ENCODE data around the gene RPS23. TPM values are rescaled to one million over a fixed set of nuclear protein-coding genes. Genes with fewer than 3 reads are reported as not detected.
"Not testable (repeated sequence)": the region's sequence is repeated elsewhere in the genome, so short reads cannot be mapped to it uniquely, and the experiment has no call there.

The RPS23 gene
- total RNA-seq, 4 donors from 2014 or later, result 1,596 to 2,915 (median 2,211) TPM

DNA sequence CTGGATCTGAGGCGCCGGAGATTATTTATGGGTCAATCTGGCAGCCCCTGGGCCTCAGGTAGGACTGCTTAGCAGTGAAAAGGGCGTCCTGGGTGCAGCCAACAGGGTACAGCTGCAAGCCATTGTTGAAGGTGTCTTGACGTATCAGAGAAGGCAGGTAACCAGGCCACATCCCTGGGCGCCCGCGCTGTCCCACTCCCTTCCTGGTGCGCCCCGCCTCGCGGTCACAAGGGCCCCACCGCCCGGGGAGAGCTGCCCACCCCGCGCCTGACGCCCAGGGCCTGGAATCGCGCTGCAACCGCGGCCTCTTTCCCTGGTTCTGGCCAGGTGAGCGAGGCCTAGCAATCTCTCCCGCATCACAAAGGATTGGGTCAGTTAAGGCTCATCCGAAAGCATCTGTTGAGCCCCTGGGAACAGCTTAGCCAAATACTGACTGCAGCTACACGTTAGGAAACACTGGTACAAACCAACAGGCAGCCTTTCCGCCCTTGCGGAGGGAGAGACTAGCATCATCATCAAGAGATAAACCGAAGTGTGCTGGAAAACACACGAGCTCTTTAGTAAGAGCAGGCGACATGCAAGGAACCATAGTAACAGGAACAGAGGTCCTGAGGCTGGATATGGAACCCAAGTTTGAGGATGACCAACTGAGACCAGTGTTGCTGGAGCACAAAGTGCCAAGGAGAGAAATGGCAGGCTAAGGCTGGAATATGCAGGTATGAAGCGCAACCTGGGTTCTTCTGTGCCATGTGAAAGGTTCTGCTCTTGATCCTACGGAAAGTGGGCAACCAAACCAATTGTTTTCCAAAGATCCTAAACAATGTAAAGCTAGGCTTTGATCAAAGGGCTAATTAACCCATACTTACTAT lies 3.6 kb downstream of the RPS23 start:
- H3K27me3 ChIP-seq, result no peaks in the 10 kb centered on the region
- H3K4me1 ChIP-seq, result peaks cover 17 to 18% of the 10 kb centered on the region in 2 donors
- DNase-seq, result no peak
- 85 to 97% methylated on average over 14 to 29 of the region's 31 CpGs for WGBS, 2 donors
- TF ChIP-seq, protein P1, sequence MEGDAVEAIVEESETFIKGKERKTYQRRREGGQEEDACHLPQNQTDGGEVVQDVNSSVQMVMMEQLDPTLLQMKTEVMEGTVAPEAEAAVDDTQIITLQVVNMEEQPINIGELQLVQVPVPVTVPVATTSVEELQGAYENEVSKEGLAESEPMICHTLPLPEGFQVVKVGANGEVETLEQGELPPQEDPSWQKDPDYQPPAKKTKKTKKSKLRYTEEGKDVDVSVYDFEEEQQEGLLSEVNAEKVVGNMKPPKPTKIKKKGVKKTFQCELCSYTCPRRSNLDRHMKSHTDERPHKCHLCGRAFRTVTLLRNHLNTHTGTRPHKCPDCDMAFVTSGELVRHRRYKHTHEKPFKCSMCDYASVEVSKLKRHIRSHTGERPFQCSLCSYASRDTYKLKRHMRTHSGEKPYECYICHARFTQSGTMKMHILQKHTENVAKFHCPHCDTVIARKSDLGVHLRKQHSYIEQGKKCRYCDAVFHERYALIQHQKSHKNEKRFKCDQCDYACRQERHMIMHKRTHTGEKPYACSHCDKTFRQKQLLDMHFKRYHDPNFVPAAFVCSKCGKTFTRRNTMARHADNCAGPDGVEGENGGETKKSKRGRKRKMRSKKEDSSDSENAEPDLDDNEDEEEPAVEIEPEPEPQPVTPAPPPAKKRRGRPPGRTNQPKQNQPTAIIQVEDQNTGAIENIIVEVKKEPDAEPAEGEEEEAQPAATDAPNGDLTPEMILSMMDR (IDR thresholded peaks at IDR 0.05), result no peak
- no peak for TF ChIP-seq POLR2A (IDR thresholded peaks at IDR 0.05)
- H3K36me3 ChIP-seq, result peaks cover 26 to 34% of the 10 kb centered on the region in 2 donors
- H3K4me3 ChIP-seq (replicated peaks in 1 of 3), result no peak overlapping the region
- no peak overlapping the region for H3K27ac ChIP-seq
- H3K9me3 ChIP-seq, result no peaks in the 10 kb centered on the region
- intact Hi-C loops (cut with DNase I), result no loop called here

DNA sequence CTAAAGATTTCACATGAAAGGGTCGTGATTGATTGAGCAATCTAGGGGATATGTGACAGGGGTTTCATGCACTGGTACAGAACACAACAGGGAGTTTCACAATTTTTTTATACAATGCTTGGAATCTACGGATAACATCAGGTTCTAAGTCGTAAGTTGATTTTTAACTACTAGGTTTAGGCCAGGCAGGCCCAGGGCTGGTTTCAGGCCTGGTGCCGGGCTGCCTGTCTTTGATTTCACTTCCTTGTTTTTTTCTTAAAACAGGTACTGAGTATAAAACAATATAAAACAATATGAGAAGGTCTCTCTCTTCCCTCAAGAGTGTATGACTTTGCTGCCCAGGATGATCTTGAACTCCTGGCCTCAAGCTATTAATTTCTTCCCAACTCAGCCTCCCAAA lies 4.7 kb downstream of the RPS23 start:
- H3K27me3 ChIP-seq; H3K9me3 ChIP-seq; H3K4me1 ChIP-seq; H3K4me3 ChIP-seq (replicated peaks in 1 of 3); DNase-seq; H3K27ac ChIP-seq; intact Hi-C loops (cut with DNase I): not testable (repeated sequence)
- H3K36me3 ChIP-seq, result peaks cover 26 to 34% of the 10 kb centered on the region in 2 donors
- WGBS, 2 donors, result 85 to 91% methylated on average over 4 of the region's 4 CpGs

DNA sequence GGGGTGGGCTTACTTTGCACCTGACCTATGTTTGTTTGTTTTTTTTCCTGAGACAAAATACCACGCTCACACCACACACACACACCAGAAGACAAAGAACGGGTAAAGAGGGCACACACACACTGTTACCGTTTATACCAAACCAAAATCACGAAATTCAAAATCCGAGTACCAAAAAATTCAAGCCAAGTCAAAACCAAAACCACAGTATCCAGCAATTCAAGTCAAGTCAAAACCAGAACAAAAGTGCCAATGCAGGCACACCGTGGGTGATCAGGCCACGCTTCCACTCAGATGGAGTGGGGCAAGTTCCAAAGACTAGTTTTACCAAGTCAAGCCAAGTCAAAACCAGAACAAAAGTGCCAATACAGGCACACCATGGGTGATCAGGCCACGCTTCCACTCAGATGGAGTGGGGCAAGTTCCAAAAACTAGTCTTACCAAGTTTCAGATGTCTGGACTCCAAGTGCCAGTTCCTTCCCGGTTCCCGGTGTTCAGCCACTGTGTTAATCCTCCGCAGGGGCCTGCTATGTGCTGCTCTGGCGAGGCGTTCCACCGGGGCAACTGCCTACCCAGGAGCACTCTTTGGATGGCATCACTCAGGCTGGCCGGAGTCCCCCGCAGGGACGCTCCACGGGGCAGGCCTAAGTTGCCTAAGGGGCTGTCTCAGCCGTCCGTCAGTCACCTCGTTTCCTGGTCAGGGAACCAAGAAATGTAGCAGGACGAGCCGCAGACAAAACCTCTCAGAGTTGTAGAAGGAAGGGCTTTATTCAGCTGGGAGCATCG lies 5.4 kb downstream of the RPS23 start:
- WGBS, 2 donors, result 88 to 92% methylated on average over 16 to 24 of the region's 24 CpGs
- intact Hi-C loops (cut with DNase I); H3K4me3 ChIP-seq (replicated peaks in 1 of 3); H3K27me3 ChIP-seq; H3K27ac ChIP-seq; H3K4me1 ChIP-seq; H3K9me3 ChIP-seq; DNase-seq: not testable (repeated sequence)
- peaks cover 26 to 34% of the 10 kb centered on the region in 2 donors for H3K36me3 ChIP-seq

DNA sequence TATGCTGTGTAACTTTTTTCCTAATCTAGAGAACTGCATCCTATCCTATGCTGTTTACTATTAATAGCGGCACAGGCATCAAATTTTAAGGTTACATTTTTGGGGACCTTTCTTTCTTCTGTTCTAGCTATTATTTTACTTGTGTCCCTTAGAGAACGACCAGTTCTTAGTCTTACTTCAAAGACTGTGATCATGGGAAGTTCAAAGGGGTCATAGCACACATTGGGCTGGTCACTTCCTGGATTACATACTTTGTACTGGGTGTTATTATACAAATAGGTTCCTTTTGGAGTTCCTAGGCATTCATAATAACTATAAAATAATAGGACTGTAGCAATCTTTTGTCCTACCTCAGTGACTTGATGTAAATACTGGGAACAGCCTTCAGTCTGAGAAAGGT lies 8.8 kb downstream of the RPS23 start:
- H3K4me1 ChIP-seq; H3K27me3 ChIP-seq; H3K27ac ChIP-seq; intact Hi-C loops (cut with DNase I); H3K4me3 ChIP-seq (replicated peaks in 1 of 3); DNase-seq; H3K9me3 ChIP-seq: not testable (repeated sequence)
- peaks cover 3 to 13% of the 10 kb centered on the region in 2 donors for H3K36me3 ChIP-seq
- 83 to 89% methylated on average over 2 of the region's 2 CpGs for WGBS, 2 donors

DNA sequence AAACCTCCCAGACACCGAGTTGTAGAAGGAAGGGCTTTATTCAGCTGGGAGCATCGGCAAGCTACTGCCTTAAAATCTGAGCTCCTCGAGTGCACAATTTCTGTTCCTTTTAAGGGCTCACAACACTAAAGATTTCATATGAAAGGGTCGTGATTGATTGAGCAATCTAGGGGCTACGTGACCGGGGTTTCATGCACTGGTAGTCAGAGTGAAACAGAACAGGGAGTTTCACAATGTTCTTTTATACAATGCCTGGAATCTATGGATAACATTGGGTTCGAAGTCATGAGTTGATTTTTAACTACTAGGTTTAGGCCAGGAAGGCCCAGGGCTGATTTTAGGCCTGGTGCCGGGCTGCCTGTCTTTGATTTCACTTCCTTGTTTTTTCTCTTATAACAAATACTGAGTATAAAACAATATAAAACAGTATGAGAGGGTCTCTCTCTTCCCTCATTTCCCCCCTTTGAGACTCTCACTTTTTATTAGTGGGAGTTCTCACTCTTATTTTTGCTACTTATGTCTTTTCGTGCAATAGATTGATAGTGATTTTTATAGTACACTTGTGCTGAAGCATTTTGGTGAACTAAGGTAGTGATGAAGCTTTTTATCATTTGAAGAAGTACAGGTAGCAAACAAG lies 10.7 kb downstream of the RPS23 start:
- H3K27me3 ChIP-seq; intact Hi-C loops (cut with DNase I); H3K27ac ChIP-seq; H3K4me1 ChIP-seq; H3K36me3 ChIP-seq; H3K4me3 ChIP-seq (replicated peaks in 1 of 3); H3K9me3 ChIP-seq; DNase-seq: not testable (repeated sequence)
- 95 to 96% methylated on average over 9 of the region's 9 CpGs for WGBS, 2 donors

DNA sequence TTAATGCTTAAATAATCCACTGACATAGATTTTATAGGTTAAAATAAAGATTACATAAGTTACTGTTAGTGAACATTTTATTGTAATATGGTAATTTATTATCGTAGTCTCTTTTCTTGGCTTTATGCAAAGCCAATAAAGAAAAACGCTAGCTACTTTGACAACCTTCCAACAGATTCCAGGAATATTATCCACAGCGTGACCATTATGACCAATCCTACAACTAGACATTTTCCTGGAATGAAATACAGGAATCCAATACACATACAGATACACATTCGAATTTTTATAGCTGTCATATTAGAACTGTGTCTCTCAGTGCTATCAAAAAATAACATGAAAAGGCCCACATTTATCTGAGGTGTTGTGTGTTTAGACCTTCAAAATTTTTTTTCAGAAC lies 13.1 kb downstream of the RPS23 start:
- Histone ChIP-seq H3K9me3 (no peaks in the 10 kb centered on the region), H3K27me3 (no peaks in the 10 kb centered on the region), H3K4me1 (no peaks in the 10 kb centered on the region), H3K36me3 (no peaks in the 10 kb centered on the region), H3K4me3 (replicated peaks in 1 of 3) (no peak overlapping the region), H3K27ac (no peak overlapping the region)
- 78% methylated on average over 4 of the region's 4 CpGs for WGBS, 2 donors
- TF ChIP-seq POLR2A (IDR thresholded peaks at IDR 0.05), result no peak
- TF ChIP-seq, protein P1 (IDR thresholded peaks at IDR 0.05), result no peak
- intact Hi-C loops (cut with DNase I), result no loop called here
- no peak for DNase-seq

All from thyroid gland (tissue), 4 donors.